Smooth muscle cell of the brain vasculature (primary cell): ENCODE data around the gene GTF2F1.
"Not testable (repeated sequence)": the region's sequence is repeated elsewhere in the genome, so short reads cannot be mapped to it uniquely, and the experiment has no call there.

Source experiments
- DNase-seq: peaks from one replicate; pipeline ENCODE4 v3.0.0-alpha.2; 2012; ENCODE audit warnings: low read depth, low spot score

GTF2F1 gene

GRCh38 chr19:6393074-6393982 lies at the start of gene GTF2F1:
Gene GTF2F1, minus strand, starts transcription at chr19:6393164. Its CDS starts 169 bp downstream, at chr19:6392995.
- DNase-seq = peak; percentile 94

DNA sequence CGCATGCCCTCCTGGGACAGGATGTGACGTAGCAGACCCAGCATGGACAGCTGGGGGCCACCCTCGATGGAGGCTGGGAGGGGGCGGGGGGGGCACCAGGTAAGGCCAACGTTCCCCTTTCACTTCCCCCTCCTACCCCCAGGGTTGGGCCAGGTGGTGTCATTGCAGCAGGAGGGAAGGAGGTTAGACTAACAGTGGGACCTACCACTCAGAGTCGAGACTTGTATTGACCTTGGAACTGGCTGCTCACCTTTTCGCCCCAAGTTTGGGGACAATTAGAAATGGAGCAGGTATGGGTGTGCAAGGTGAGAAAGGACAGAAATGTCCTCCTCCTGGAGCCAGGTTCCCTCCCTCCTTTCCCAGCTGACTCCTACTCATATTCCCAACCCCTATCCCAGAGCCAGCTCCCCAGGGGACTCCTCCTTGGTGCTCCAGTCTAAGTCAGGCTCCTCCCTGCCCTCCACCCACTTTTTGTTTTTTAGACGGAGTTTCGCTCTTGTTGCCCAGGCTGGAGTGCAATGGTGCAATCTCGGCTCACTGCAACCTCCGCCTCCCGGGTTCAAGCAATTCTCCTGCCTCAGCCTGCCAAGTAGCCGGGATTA lies 49.2 kb upstream of the GTF2F1 start:
- DNase-seq = no peak

DNA sequence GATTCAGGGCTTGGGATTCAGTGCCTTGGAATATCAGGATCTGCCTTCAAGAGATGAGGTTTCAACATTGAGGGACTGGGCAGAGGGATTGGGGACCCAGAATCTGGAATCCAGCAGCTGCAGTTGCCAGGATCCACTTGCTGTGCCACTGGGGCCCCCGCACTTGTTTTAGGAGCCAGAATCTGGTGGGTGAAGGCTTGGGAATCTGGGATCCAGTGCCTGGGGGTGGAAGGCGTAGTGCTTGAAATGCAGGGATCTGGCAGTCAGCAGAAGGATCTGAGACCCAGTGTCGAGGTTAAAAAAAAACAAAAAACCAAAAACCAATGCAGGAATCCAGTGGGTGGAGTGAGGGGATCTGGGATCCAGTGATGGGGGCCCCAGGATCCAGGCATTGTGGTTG lies 47.9 kb upstream of the GTF2F1 start:
- no peak for DNase-seq

DNA sequence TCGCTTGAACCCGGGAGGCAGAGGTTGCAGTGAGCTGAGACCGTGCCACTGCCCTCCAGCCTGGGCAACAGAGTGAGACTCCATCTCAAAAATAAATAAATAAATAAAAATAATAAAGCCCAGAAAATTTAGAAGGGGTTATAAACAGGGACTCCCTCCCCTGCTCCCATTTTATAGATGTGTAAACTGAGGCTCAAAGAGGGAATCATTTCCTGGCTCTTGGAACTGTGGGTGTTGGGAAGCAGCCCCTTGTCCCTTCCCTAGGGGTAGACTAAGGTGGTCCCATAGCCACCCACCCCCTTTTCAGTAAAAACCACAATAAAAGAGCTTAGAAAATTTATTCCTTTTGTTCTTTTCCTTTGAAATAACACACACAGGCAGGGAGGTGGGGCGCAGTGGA lies 46.8 kb upstream of the GTF2F1 start:
- DNase-seq = no peak

DNA sequence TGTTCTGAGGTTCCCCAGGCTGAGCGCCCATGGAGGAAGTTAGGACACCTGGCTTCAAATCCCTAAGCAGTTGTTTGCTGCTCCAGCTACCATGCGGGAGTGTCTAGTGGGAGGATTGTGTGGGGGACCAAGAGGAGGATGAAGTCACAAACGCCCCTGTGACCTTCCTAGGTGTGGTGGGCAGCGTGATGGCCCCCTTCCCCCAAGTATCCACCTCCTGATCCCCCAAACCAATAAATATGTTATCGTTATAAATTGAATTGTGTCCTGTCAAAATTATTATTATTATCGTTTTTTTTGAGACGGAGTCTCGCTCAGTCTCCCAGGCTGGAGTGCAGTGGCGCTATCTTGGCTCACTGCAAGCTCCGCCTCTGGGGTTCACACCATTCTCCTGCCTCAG lies 40.7 kb upstream of the GTF2F1 start, which contains the start of gene SLC25A41:
SLC25A41 (minus strand) TSS at position 101 of the 400 bp plus-strand sequence; CDS start at position 31, 70 bp downstream.
- DNase-seq = no peak

DNA sequence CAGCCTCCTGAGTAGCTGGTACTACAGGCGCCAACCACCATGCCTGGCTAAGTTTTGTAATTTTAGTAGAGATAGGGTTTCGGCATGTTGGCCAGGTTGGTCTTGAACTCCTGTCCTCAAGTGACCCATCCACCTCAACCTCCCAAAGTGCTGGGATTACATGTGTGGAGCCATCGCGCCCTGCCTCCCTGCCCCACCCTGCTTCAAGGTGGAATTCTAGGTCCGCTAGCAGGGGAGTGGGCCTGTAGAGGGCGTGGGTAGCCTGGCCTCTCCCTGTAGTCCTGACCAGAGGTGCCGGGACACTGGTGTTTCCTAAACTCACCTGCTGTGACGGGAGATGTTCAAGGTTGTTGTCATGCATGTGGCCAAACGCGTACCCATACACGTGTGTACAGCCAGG lies 40.2 kb upstream of the GTF2F1 start:
- DNase-seq = no peak

DNA sequence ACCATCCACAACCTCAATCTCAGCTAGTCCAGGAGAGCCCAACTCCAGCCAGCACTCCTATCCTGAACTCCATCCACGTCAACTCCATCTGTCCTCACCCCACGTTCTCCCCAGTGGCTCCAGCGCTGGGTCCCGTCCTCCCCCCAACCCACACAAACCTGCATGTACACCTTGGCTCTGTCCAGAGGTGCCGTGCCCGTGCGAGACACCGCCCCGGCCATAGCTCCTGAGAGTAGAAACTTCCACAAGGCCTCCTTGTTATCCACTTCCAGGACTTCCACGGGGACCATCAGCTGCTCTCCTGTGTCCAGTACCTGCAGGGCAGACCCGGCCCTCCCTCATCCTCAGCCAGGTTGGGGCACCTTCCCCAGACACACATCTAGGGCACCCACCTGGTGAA lies 38.9 kb upstream of the GTF2F1 start:
- no peak for DNase-seq

GRCh38 chr19:6429419-6430221 lies 36.7 kb upstream of the GTF2F1 start:
- DNase-seq = no peak

DNA sequence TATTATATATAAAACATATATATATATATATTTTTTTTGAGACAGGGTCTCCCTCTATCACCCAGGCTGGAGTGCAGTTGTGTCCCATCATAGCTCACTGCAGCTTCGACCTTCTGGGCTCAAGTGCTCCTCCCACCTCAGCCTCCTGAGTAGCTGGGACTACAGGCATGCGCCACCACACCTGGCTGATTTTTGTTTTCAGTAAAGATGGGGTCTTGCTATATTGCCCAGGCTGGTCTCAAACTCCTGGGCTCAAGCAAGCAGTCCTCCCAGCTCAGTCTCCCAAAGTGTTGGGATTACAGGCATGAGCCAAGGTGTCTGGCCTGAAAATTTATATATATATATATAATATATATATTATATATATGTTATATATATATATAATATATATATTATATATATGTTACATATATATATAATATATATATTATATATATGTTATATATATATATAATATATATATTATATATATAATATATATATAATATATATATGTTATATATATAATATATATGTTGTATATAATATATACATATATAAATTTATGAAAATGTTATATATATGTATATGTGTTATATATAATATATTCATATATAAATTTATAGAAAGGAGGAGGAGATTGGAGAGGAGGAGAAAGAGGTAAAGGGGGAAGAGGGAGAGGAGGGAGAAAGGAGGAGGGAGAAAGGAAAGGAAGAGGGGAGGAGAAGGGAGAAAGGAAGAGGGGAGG lies 35.9 kb upstream of the GTF2F1 start:
- DNase-seq = not testable (repeated sequence)

DNA sequence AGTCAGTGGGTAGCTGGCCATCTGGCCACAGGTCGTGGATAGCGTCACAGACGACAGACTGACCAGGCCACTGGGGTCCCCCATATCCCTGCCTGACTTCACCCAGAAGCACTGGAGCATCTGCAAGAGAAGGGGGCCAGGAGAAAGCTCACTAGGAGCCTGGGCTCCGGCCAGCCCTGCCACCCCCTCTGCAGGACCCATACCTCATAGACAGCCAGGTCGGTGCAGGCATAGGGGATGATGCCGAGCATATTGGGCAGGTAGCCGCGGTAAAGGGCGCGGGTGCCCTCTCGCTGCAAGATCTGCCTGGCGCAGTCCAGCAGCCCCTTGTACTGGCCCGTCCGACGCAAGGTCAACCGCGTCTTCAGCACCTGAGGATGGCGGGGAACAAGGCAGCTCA lies 34.2 kb upstream of the GTF2F1 start:
- no peak for DNase-seq

GRCh38 chr19:6425732-6426620 lies 33.0 kb upstream of the GTF2F1 start:
- DNase-seq = no peak

GRCh38 chr19:6424939-6425731 lies 32.2 kb upstream of the GTF2F1 start:
- peak; percentile 100 for DNase-seq

GRCh38 chr19:6424195-6424938 lies 31.4 kb upstream of the GTF2F1 start, which contains the start of gene KHSRP:
Gene KHSRP, minus strand, starts transcription at chr19:6424811. Its CDS starts 110 bp downstream, at chr19:6424701.
- no peak for DNase-seq

DNA sequence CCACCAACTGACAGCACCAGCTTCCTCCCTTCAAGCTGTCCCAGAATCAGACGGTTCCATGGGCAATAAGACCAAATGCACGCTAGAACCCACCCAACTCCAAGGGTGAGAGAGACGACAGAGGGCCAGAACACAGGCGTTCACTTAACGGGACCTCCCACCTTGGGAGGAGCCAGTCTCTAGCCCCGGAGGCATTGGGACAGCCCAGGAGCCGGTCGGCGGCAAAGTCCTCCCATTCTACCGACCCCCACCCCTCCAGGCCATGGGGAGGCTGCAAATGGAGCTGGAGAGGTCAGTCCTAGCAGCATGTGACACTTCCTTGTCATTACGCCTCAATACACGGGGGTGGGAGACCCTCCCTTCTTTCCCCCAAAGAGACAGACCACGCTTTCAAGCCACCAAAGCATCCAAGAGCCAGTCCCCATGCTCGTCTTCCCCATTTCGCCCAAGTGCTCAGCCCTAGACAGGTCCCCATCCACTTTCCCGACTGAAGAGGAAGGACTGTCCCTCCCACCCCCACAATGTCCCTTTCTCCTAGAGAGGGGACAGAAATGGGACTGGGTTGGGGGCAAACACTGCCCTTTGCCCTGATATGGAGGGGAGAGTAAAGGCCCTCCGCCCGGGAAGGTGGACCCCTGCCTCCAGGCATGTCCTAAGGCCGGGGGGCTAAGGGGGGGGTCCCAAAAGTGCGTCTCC lies 30.7 kb upstream of the GTF2F1 start:
- peak; percentile 24 for DNase-seq

- DNase-seq = no peak
These were observed 28.4 kb upstream of the GTF2F1 start for GRCh38 chr19:6421075-6422014.

GRCh38 chr19:6418562-6418932 lies 25.6 kb upstream of the GTF2F1 start:
- no peak for DNase-seq
